ENCODE measurements around the gene CTNNBL1. TPM values are rescaled to one million over a fixed set of nuclear protein-coding genes. Genes with fewer than 3 reads are reported as not detected.

CTNNBL1 gene
- total RNA-seq, 1 experiment from 2014 or later = 37.6 TPM

DNA sequence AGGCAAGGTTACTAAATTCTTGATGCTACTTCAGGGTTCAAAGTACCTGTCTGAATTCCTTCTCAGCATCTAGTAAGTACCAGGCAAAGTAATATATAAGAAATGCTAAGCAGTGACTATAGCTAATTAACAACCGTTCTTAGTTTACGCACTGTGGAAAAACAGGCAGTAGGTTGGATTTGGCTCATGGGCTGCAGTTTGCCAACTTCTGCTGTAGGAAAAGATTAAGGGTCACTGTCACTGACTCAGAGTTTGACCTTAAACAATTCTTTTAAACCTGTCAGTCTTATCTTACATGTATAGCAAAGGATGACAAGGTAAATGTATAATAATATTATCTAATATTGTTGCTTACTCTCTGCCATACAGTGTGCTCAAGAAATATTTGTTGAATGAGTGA is 42.3 kb downstream of the CTNNBL1 start:
- DNase-seq (ENCODE audit: extremely low read depth, low read depth) = no peak

DNA sequence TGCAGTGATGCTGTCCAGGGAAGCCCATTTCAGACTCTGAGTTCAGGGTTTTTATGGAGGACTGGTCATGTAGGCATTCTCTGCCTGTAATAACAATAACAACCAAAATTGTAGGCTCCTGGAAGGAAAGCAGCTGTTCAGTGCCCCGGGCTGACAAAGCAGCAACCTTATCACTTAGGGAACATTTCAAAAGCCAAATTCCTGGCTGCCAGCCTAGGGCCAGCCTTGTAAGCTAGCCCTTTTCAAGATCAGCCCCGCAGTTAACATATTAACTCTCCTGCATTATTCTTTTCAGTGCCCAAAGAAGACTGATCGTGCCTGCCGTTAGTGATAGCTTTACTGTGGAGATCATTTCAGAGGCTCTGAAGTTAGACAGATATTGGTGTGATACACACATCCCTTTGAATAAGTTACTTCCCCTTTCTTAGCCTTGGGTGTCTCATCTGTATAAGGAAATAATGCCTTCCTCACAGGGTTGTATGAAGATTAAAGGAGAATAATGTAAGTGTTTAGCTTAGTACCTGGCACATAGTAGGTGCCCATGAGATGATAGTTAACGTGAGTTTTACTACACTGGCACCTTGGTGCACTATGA is 44.1 kb downstream of the CTNNBL1 start:
- DNase-seq (ENCODE audit: extremely low read depth, low read depth) = no peak

DNA sequence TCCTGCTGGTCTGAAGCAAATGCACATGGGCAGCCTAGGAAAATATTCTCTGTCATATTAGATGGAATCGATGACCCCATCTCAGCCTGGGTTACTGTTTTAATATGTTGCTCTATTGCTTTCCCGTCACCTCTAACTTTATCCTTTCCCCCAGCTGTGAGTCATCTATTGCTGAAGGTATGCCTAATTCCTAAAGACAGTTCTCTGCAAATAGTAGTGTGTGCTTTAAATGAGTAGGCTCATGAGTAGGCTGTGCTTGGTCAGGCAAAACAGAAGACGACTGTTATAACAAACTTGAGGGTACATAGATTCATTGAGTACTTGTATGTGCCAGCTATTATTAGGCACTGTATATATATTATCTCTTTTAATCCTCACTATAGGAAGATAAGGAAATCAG is 47.2 kb downstream of the CTNNBL1 start:
- DNase-seq (ENCODE audit: extremely low read depth, low read depth) = no peak

DNA sequence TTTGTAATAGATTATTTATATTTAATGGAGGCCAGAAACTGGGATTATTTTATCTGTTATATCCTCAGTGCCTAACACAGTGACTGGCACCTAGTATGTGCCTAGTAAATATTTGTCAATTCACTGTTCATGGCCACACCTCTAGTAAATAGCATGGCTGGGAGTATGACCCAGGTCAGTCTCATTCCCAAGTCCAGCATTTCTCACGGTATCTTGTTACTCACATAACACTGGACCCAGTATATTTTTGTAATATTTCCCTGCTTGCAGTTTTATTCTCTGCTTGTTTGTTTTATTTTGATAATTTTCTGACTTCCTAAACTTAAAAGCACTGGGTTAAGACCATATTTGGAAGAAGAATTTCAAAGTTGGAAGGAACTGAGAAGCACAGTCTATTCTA is 47.7 kb downstream of the CTNNBL1 start:
- no peak for DNase-seq (ENCODE audit: extremely low read depth, low read depth)

DNA sequence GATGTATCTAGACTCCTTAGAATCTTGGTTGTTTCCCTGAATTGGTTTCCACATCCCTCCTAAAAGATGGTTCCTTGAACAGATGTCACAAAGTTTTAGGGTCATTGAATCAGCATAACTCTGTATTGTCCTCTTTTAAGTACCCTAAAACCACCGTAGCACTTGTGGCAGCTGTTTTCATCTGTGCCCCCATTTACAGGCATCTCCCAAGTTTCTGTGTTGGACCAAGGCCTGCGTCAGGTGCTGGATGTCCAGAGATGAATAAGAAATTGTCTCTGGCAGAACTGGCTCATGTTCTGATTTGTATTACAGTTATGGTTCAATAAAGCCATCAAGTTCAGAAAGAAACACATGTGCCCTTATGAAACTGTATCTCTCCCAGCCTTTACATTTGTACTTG is 48.3 kb downstream of the CTNNBL1 start:
- DNase-seq (ENCODE audit: extremely low read depth, low read depth) = no peak

DNA sequence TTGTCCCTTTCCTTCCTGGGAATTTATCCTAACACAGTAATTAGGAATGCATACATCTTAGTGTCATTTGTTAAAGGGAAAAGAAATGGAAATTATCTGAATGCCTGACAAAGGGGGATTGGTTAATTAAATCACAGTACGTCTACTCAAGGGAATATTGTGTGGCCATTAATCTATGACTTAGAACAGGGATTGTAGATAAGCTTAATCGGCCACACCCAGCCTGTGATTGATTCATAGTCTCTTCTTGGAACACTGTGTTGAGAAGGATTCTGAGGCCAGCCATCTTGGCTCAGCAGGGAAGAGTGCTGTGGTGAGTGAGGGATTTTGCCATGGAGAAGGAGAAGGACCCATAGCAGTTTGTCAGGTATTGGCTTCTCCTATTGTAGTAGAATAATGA is 50.5 kb downstream of the CTNNBL1 start:
- DNase-seq (ENCODE audit: extremely low read depth, low read depth) = no peak

DNA sequence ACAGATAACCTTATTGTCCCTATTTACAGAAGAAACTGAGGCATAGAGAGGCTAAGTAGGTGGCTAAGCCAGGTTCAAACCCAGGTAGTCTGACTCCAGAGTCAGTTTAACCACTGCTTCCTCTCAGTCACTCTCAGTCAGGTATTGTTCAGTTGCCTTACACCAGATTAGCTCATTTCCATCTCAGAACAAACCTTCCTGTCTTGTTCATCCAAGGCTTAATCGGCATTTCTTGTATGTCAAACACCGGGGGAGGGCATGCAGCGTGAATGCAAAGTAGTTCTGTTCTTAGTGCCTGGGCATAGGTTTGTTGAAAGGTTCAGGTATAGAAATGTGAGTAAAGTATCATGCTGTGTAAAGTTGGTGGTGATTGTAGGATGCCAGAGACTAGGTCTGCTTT is 51.7 kb downstream of the CTNNBL1 start:
- no peak for DNase-seq (ENCODE audit: extremely low read depth, low read depth)

DNA sequence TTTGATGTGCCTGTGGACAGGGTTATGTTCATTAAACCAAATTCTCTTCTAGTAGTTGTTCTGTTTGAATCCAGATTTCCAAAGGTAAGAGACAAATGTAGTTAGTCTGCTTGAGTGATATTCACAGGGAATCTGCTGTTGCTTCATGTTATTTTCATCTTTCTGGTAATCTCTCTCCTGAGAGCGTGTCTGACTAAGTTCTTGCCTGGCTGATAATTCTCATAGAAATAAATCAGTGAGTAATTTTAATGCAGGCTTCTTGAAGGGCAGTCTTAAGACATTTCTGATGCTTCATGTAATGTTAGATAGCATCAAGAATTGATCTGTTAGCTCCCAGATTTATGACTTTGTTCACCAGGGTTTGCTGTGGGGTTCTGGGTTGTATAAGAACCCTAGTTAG is 54.2 kb downstream of the CTNNBL1 start:
- no peak for DNase-seq (ENCODE audit: extremely low read depth, low read depth)

DNA sequence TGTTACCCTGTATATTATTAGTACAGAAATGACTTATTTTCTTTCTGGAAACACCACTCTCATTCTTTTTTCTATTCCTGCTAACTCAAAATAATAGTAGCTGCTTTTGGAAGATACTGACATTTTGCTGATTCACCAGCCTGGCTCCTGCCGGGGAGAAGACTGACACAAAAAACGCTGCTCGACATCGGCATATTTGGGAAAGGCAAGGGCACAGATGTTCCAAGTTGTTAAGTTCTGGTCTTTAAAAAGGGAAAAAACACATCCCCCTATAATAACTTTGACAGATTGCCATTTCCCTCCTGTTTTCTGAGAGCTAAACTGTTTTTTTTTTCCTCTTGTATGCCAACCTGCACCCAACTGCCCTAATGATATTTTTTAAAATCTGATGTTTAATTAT is 55.4 kb downstream of the CTNNBL1 start:
- DNase-seq (ENCODE audit: extremely low read depth, low read depth) = no peak

DNA sequence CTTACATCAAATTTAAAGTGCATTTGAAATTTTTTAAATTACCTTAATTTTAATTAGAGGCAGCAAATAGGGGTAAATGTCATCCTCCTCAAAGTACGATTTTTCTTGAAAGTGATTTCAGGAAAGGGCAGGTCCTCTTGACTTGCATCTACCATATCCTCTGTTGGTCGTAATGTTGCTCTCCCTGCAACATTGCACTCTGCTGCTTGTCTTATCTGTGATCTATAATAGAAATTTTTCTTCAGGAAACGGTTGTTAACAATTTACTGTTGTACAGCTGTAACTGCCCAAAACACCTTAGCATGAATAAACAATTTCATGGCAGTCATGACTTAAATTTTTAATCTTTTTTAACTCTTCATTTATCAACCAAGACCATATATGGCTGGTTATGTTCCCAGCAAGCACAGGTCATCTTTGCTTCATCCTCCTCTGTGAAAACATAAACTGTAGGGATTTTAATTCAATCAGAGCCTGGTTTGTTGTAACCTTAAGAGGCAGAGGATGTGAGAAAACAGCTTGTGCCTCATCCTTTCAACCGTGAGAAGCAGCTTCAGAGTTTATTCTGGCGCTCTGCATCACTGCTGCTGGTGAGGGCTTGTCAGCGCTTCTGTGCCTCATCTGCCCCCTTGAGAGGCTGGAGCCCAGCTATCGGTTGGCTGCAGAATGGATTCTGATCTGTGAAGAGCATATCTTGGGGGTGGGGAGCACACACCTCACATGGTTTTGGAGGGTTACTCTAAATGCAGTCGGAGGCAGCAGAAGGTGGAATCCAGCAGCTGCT is 56.0 kb downstream of the CTNNBL1 start:
- no peak for DNase-seq (ENCODE audit: extremely low read depth, low read depth)

DNA sequence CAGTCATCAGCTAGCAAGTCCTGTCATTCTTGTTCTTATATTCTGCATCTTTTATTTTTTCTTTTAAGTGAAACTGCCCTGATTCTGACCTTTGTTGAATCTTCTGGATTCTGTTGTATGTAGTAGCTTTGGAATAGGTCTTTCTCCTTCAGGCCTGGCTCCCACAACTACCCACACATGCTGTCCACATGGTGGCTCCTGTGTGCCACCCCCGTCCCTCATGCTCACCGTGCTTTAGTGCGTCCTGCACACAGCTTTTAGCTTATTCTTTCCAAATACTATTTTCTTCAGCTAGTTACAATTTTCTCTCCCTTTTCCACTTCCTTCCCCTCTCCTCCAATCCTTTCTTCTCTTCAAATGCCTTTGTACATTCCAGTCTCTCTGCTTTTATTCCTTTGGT is 61.8 kb downstream of the CTNNBL1 start:
- DNase-seq (ENCODE audit: extremely low read depth, low read depth) = no peak

DNA sequence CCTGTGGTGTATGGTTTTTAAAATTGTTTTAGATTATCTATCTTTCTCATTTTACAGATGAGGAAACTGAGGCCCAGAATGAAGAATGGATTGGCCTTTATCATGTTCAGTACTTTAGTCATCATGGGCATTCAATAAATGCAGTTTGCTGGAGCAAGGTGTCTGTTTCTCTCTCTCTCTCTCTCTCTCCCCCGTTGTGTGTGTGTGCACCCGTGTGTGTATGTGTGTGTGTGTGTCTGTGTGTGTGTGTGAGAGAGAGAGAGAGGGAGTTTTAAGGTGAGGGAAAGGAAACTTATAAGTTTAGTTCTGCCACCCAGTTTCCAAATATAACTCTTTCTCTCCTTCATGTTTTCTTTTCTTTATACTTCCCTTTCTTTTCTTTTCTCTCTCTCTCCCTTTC is 62.4 kb downstream of the CTNNBL1 start:
- DNase-seq (ENCODE audit: extremely low read depth, low read depth) = no peak

DNA sequence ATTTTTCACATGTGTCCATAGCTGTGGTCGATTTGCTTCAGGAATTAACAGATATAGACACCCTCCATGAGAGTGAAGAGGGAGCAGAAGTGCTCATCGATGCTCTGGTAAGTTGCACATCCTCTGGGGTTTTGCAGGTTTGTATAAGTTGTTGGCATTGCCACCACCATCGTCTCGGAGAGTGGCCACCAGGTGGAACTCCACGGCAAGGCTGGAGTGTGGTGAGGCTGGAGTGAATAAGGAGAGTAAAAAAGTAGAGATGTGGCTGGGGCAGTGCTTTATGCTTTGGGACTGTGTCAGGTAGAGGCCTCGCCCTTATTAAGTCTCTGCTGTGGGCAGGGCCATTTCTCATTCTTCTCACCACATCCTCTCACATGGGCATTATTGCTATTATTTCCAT is 63.7 kb downstream of the CTNNBL1 start:
- no peak for DNase-seq (ENCODE audit: extremely low read depth, low read depth)

DNA sequence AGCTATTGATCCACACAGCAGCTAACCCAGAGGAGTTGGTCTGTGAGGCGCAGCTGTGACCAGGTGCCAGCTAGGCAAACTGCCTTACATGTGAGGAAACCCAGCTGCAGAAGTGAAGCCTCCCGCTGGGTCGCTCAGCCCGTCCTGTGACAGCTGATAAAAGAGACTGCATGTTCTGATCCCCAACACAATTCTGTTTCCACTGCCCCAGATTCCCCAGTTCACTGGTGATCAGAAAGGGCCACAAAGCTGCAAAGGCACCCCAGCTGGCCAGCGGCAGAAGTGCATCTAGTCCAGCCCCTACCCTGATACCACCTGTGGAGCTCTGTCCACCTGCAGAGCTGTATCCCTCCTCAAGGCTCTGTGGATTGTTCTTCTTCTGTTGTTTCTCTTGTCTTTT is 64.5 kb downstream of the CTNNBL1 start:
- DNase-seq (ENCODE audit: extremely low read depth, low read depth) = no peak

DNA sequence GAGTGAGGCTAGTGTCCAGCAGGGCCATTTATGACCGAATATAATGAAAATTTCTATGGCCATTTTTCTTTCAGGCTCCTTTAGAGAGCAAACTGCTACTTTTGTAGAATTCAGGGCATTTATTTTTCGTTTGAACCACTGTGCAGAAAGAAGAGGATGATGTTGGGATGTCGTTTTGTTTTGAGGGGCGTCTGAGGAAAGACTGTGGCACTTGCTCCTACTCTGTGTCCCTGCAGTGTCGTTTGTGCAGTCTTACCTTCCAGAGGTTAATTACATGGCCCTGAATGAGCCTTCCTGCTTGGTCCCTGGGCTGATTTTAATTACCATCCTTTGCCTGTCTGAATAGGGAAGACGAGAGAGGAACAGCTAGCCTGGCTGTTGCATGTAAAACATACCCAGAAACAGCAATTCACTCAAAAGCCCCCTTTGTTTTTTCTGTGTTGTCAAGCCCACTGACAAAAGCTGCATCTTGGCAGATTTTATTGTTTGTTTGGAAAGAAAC is 65.3 kb downstream of the CTNNBL1 start:
- no peak for DNase-seq (ENCODE audit: extremely low read depth, low read depth)

DNA sequence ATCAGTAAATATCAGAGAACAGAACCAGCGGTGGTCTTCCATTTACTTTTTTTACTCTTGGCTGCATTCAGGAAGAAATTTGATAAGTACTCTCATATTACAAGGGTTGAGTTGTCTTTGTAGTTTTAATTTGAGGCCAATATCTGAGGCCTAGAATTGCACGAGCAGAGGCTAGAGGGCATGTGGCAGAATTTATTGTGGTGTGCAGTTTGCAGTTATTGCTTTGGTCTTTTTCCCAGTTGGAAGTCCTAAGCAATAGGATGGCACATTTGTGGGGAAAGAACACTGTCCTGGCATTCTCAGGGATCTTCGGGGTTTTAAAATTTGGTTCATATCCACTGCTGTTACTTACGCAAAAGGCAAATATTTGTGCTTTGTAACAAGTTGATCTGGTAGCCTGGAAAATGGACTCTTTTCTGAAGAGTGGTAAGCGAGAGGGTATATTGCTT is 66.0 kb downstream of the CTNNBL1 start:
- no peak for DNase-seq (ENCODE audit: extremely low read depth, low read depth)

DNA sequence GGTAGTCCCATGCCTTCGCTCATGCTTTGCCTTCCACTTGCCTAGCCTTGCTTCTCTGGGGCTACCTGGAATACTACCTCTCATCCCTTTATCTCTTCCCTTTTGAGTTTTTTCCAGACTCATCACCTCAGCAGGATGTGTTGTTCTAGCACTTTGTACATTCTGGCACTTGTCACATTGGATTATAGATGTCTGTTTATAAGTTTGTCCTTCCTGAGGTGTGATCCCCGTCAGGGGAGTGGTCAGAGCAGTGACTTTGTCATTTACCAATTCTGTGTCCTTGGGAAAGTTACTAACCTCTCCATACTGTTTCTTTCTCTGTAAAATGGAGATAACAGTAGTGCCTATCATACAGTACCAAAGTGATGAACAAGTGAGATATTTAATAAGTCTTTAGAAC is 66.5 kb downstream of the CTNNBL1 start:
- DNase-seq (ENCODE audit: extremely low read depth, low read depth) = no peak

DNA sequence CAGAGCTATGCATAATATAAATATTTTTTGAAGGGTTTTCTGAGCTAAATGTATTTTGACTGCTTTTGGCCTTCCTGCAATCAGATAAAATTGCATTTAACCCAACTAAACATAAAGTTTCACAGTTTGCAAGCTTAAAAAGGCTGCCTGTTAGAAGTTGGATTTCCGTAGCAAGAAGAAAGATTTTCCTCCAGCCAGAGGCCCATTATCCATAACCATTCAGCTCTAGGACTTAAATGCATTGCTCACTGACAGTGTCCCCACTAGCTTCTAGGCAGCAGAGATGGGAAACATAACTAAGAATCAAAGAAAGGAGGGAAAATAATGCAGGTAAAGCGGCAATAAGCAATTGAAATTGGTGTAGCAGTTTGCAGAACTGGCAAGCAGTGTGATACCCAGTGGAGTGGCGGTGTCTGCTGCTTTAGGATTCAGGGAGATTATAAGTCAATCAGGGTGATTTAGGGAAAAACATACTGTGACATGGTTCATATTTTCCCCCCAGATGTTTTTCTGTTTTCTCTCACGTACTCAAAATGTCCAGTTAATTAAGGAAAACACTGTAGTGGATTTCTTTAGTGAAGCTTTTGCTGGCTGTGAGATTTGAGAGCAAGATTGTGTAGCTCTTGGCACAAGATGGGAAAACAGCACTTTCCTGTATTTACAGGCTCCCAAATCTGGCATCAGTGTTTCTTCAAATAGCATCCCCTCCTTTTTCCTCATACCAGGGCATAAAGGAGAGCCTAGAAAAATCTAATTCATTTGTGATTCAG is 69.1 kb downstream of the CTNNBL1 start:
- no peak for DNase-seq (ENCODE audit: extremely low read depth, low read depth)

DNA sequence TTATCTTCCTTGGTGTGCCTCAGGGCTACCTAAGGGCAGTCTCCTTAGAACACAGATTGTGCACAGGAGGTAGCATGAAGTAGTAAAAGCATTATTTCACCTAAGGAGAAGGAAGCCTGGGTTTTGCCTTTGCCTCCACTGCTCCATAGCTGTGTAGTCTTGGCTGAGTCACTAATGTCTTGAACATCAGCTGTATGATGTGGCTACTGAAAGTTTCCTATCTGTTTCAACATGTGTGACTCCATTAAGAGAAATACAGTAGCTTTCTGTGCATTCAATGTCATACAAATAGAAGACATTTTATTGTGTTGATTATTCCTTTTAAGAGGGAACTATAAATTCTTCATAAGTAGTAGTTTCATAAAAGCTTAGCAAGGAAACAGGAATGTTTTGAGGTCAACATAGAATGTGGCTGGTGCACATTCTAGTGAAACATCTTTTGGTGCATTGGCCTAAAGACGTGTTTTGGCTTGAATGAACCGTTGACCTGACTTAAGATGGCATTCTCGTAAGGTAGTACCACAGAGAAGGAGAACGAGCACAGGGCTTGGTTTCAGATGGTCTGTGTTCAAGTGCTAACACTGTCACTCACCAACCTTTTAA is 70.6 kb downstream of the CTNNBL1 start:
- no peak for DNase-seq (ENCODE audit: extremely low read depth, low read depth)

DNA sequence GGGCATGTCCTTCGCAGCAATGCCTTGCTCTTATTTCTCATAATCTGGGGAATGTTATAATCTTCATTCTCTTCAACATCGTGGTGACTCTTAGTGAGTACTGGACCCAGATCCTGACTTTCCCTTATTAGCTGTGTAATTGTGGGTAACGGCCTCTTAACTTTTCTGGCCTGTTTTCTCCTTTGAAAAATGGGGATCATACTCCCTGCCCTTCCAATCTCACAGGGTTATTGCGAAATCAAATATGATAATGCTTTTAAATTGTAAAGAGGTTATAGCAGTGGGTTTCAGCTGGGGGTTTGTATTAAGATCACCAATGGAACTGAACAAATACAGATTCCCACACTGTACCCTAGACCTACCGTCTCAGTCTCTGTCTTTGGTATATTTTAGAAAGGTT is 77.1 kb downstream of the CTNNBL1 start:
- no peak for DNase-seq (ENCODE audit: extremely low read depth, low read depth)

DNA sequence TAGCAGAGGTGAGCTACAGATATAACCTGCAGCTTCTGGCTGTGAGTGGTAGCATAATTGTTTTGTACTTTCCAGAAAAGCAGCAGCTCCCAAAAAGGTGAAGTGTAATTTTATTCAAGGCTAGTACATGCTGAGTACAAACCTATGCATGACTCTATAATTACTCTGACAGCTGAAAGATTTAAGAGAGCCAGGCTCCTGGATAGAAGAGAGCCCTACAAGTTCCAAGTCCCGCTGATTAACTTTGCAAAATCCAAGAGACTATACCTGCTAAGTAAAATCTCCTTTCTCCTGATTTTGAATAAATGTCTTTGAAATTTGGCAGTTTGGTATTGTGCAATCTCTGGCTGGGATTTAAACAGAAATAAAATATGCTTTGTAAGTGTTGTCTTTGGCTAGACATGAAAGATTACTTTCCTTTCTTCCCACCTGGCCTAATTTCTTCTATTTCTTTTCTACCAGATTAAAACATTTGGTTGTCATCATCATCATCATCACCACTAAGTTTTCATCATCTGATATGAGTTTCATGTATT is 79.5 kb downstream of the CTNNBL1 start:
- no peak for DNase-seq (ENCODE audit: extremely low read depth, low read depth)

Data from NCI-H460 (cell line).